Suppressor macrophage treated with lipopolysaccharide for 4 hours (primary cell): ENCODE measurements around the gene SLC12A7.
"Not testable (repeated sequence)": the region's sequence is repeated elsewhere in the genome, so short reads cannot be mapped to it uniquely, and the experiment has no call there.

Experiments used
- DNase-seq: peaks from one replicate; pipeline ENCODE4 v3.0.0-alpha.2; 2020

Gene SLC12A7

GRCh38 chr5:1140171-1140817 is 28.4 kb upstream of the SLC12A7 start:
- DNase-seq = peak; percentile 74

- DNase-seq = no peak
Measured at GRCh38 chr5:1139331-1140170, 27.7 kb upstream of the SLC12A7 start.

- no peak for DNase-seq
Measured at GRCh38 chr5:1138445-1139245, 26.8 kb upstream of the SLC12A7 start.

- DNase-seq = peak; percentile 64
Measured at GRCh38 chr5:1137567-1138444, 25.9 kb upstream of the SLC12A7 start.

- DNase-seq = no peak
Measured at GRCh38 chr5:1136814-1137213, 25.0 kb upstream of the SLC12A7 start.

- no peak for DNase-seq
Measured at GRCh38 chr5:1135696-1136525, 24.0 kb upstream of the SLC12A7 start.

- peak; percentile 66 for DNase-seq
Measured at GRCh38 chr5:1134478-1134877, 22.6 kb upstream of the SLC12A7 start.

- DNase-seq = no peak
Measured at GRCh38 chr5:1133510-1134201, 21.8 kb upstream of the SLC12A7 start.

GRCh38 chr5:1133108-1133507 is 21.2 kb upstream of the SLC12A7 start:
- no peak for DNase-seq

GRCh38 chr5:1132570-1132969 is 20.7 kb upstream of the SLC12A7 start:
- DNase-seq = no peak

GRCh38 chr5:1131726-1132125 is 19.9 kb upstream of the SLC12A7 start:
- no peak for DNase-seq

- no peak for DNase-seq
Measured at GRCh38 chr5:1131191-1131621, 19.3 kb upstream of the SLC12A7 start.

- DNase-seq = no peak
Measured at GRCh38 chr5:1130218-1130946, 18.5 kb upstream of the SLC12A7 start.

GRCh38 chr5:1129711-1130055 is 17.8 kb upstream of the SLC12A7 start:
- DNase-seq = no peak

GRCh38 chr5:1128977-1129710 is 17.3 kb upstream of the SLC12A7 start:
- DNase-seq = no peak

GRCh38 chr5:1127959-1128785 is 16.3 kb upstream of the SLC12A7 start:
- no peak for DNase-seq

- DNase-seq = not testable (repeated sequence)
Measured at GRCh38 chr5:1125695-1126094, 13.8 kb upstream of the SLC12A7 start.

- DNase-seq = no peak
Measured at GRCh38 chr5:1125030-1125357, 13.1 kb upstream of the SLC12A7 start.
